ENCODE data around the gene KCNAB1. TPM values are rescaled to one million over a fixed set of nuclear protein-coding genes. Genes with fewer than 3 reads are reported as not detected.

KCNAB1 gene
- total and polyA plus RNA-seq, 2 donors (not counting 3 experiments of a cell fraction or from before 2014, with no cell fraction given) = 0.21 TPM; not detected in 1

DNA sequence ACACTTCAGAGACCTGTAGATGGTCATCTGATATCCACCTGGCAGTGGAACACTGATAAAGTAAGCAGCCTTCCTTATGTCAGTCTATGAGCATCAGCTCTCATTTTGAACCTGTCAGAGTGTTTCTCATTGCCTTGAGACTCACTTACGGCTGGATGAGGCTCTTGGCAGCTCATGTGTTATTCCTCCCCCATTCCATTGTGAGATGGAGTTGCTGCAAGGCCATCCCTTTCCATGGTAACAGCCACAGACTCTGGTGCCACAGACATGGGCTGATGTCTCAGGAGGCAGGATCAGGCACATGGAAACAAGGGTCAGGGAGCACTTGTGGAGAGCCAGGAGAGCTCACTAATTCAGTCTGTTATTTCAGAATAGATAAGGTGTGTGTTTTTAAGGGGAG, 11.9 kb downstream of the KCNAB1 start:
- no peaks in the 10 kb centered on the region for H4K20me1 ChIP-seq (replicated peaks; ENCODE audit: control insufficient read depth, extremely low read depth, insufficient read depth, low read length)
- no peaks in the 10 kb centered on the region for H3K9me1 ChIP-seq (replicated peaks; ENCODE audit: control insufficient read depth, extremely low read depth, insufficient read depth, low read length)
- BruUV-seq (replicated peaks) = no TSS peak
- no peak overlapping the region for H2AFZ ChIP-seq (ENCODE audit: low read depth, low read length)
- POLR2A ChIA-PET = no interaction called here
- H3K4me2 ChIP-seq (ENCODE audit: insufficient read depth, low read length) = no peak overlapping the region
- FAIRE-seq (no peak), DNase-seq (ENCODE audit: low read depth, low spot score) (no peak)
- no peak overlapping the region for H3K9ac ChIP-seq (replicated peaks; ENCODE audit: extremely low read depth, insufficient read depth, low read length)
- no peaks in the 10 kb centered on the region for H3K79me2 ChIP-seq (ENCODE audit: control insufficient read depth, insufficient read depth, low read length)
- no peaks in the 10 kb centered on the region for H3K4me1 ChIP-seq (ENCODE audit: control insufficient read depth, extremely low read depth, insufficient read depth, low read length)
- CTCF ChIA-PET = interaction anchor here (1.5 to 1.8 kb wide), 2 partner anchors 18 to 329 kb away, joined by 3 to 6 read pairs; no protein-coding TSS in a partner anchor
- no peak overlapping the region for H3K27ac ChIP-seq (ENCODE audit: insufficient read depth, low read depth, low read length)
- H3K4me3 ChIP-seq (replicated peaks in 1 of 3; ENCODE audit: insufficient read depth in 1 of 3, low read depth in 1 of 3, low read length in 3 of 3) = no peak overlapping the region
- peaks cover 9 to 10% of the 10 kb centered on the region in 2 experiments for H3K27me3 ChIP-seq (ENCODE audit: control insufficient read depth in 2 of 2, insufficient read depth in 2 of 2, low read length in 2 of 2)
- H3K36me3 ChIP-seq (ENCODE audit: control insufficient read depth in 2 of 2, extremely low read depth in 1 of 2, insufficient read depth in 2 of 2, low read length in 2 of 2) = no peaks in the 10 kb centered on the region
- no peaks in the 10 kb centered on the region for H3K9me3 ChIP-seq (replicated peaks; ENCODE audit: control insufficient read depth, insufficient read depth, low read length)
- no peak for TF ChIP-seq MAX (IDR thresholded peaks at IDR 0.05; ENCODE audit: insufficient read depth, insufficient read length)
- intact Hi-C loops (cut with micrococcal nuclease) = no loop called here
- dilution Hi-C loops (cut with MboI; ENCODE audit: extremely low pct_ligation_motif_present, low sequenced_read_pairs) = no loop called here

- POLR2A ChIA-PET = no interaction called here
- dilution Hi-C loops (cut with MboI; ENCODE audit: extremely low pct_ligation_motif_present, low sequenced_read_pairs) = no loop called here
Measured at GRCh38 chr3:156133076-156133475, 12.7 kb downstream of the KCNAB1 start.

More at GRCh38 chr3:156133076-156133475, 12.7 kb downstream of the KCNAB1 start:
- BruUV-seq (replicated peaks) = no TSS peak
- Histone ChIP-seq H3K27ac (ENCODE audit: insufficient read depth, low read depth, low read length) (no peak overlapping the region), H3K79me2 (ENCODE audit: control insufficient read depth, insufficient read depth, low read length) (no peaks in the 10 kb centered on the region), H4K20me1 (replicated peaks; ENCODE audit: control insufficient read depth, extremely low read depth, insufficient read depth, low read length) (no peaks in the 10 kb centered on the region), H3K9me3 (replicated peaks; ENCODE audit: control insufficient read depth, insufficient read depth, low read length) (no peaks in the 10 kb centered on the region), H2AFZ (ENCODE audit: low read depth, low read length) (no peak overlapping the region), H3K36me3 (ENCODE audit: control insufficient read depth in 2 of 2, extremely low read depth in 1 of 2, insufficient read depth in 2 of 2, low read length in 2 of 2) (no peaks in the 10 kb centered on the region), H3K4me2 (ENCODE audit: insufficient read depth, low read length) (no peak overlapping the region), H3K9me1 (replicated peaks; ENCODE audit: control insufficient read depth, extremely low read depth, insufficient read depth, low read length) (no peaks in the 10 kb centered on the region), H3K4me3 (replicated peaks in 1 of 3; ENCODE audit: insufficient read depth in 1 of 3, low read depth in 1 of 3, low read length in 3 of 3) (no peak overlapping the region), H3K9ac (replicated peaks; ENCODE audit: extremely low read depth, insufficient read depth, low read length) (no peak overlapping the region), H3K4me1 (ENCODE audit: control insufficient read depth, extremely low read depth, insufficient read depth, low read length) (no peaks in the 10 kb centered on the region), H3K27me3 (ENCODE audit: control insufficient read depth in 2 of 2, insufficient read depth in 2 of 2, low read length in 2 of 2) (peaks cover 8 to 9% of the 10 kb centered on the region in 2 experiments)
- DNase-seq (ENCODE audit: low read depth, low spot score) = no peak
- TF ChIP-seq POLR2AphosphoS5 (IDR thresholded peaks at IDR 0.05; ENCODE audit: insufficient read depth, low read depth, low read length) = no peak
- no peak for FAIRE-seq
- intact Hi-C loops (cut with micrococcal nuclease) = no loop called here
- CTCF ChIA-PET = interaction anchor here (1.5 to 1.8 kb wide), 2 partner anchors 18 to 329 kb away, joined by 3 to 6 read pairs; no protein-coding TSS in a partner anchor

All from endothelial cell of umbilical vein (primary cell).